HG02759 (cell line): ENCODE data around the gene RGS10.

Source experiments
- ATAC-seq: cut with Tn5 transposase; IDR thresholded peaks from one replicate; pipeline ENCODE4 v1.9.1; 2021; ENCODE audit warnings: mild to moderate bottlenecking, moderate library complexity; ENCODE audit not compliant: unreplicated experiment

The RGS10 gene

DNA sequence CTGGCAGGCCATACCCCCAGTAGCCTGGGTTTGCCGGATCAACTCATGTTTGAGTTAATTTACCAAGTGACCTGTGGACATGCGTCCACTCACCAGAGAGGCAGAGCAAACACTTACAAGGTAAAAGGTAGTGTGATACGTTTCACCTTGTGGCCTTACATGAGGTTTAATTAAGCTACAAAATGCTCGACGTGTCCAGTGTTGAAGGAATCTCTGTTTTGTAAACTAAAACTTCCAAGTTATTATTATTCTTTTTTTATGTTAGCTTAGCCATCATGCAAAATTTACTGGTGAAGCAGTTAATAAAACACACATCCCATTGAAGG, 42.9 kb downstream of the RGS10 start:
- no peak for ATAC-seq

DNA sequence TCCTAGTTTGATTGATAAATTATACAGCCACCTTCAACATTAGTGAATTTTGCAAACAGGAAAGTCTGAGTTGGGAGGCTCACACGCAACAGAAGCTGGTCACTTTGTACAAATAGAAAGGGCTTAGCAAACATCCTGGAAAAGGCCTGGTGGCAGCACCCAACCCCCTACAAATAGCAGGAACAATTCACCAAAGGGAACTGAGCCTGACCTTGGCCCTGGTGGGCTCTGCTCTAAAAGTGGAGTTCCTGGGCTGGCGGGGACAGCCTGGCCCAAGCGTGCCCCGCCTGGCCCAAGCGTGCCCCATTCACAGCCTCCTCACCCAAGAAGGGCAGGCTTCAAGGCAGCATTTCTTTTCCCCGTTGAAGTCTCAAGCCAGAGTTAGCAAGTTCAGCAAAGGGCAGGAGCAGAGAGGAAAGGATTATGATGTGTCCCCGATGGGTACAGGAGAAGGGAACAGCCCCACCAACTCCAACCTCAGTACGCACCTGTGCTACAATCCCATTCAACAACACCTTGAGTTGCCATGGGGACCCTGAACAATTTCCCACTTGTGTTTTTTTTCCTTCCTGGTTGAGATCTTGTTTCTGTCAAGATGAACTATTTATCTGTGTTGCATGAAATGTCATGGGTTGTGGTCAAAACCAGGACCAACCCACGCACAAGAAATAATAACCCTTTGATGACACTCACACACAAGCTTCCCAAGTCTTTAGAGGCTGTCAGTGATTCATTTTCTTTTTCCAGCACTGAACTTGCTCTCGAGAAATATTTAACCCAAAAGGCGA, 43.4 kb downstream of the RGS10 start:
- no peak for ATAC-seq

- no peak for ATAC-seq
Measured at GRCh38 chr10:119497243-119497642, 45.3 kb downstream of the RGS10 start.

DNA sequence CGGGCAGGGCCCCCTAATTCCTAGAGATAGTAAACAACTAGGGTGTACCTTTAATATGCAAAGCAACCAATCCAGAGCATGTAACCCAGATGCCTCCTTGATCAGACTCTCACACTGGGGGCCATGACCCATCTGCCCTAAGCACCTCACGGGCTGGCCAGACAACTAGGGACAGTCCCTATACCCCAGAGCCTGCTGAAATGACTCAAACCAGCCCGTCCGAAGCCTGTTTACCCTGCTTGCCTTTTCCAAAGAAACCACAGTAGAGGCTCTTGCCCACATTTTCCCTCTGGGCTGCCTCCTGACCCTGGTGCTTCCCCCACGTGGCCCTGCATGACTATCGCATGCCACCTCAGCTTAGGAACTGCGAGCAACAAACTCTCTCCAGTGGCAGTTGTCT, 46.2 kb downstream of the RGS10 start:
- peak; percentile 93 for ATAC-seq

DNA sequence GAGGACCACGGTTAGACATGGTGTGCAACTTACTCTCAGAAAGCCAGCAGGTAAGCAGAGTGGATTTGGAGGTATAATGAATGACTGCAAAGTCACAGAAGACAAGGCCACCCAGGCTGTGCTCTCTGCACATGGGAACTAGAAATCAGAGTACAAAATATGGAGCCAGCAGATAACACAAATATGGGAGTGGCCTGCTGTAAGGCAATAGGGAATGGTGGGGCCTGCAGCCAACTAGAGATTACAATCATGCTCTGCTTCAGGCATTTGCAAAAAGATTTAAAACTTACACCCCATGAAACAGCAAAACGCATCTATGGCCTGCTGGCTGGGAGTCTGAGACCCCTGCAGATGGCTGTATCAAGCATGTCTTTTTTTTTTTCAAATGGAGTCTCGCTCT, 47.0 kb downstream of the RGS10 start:
- no peak for ATAC-seq

DNA sequence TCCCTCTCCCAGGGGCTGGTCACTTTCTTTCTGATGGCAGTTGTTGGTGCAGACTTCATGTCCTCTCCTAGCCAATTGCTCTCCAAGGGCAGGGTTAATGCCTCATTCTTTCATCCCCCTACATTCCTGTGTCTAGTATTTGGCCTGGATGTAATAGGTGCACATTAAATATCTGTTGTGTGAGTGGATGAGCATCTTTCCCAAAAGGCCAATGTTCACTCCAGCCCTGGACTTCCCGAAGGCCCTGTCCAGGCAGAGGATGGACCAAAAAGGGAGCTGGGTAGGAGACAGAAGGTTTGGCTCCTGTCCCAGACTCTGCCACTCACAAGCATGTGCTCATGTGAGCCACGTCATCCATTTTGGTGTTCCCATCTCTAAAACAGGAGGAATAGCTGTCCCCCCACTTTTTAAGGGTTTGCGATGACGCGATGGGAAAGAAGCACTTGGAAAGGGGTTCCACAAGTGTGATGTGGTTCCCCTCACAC, 47.5 kb downstream of the RGS10 start:
- ATAC-seq: no peak

GRCh38 chr10:119494236-119495020, 48.1 kb downstream of the RGS10 start:
- ATAC-seq: no peak

DNA sequence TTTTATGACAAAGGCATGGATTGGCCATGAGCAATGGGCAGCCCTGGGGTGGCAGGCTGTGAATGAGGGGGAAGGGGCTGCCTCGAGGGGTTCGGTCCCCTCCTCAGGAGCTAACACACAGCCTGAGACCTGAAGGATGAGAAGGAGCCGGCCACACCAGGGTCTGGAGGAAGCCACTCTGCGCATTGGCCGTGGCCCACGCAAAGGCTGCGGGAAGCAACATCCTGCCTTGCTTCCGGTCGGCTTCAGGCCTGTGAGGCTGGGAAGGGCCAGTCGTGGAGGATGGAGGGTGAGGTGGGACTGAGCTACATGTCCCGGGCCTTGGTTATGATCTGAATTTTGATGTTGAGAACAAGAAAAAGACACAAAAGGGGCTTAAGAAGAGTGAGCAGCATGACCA, 49.4 kb downstream of the RGS10 start:
- ATAC-seq: no peak

DNA sequence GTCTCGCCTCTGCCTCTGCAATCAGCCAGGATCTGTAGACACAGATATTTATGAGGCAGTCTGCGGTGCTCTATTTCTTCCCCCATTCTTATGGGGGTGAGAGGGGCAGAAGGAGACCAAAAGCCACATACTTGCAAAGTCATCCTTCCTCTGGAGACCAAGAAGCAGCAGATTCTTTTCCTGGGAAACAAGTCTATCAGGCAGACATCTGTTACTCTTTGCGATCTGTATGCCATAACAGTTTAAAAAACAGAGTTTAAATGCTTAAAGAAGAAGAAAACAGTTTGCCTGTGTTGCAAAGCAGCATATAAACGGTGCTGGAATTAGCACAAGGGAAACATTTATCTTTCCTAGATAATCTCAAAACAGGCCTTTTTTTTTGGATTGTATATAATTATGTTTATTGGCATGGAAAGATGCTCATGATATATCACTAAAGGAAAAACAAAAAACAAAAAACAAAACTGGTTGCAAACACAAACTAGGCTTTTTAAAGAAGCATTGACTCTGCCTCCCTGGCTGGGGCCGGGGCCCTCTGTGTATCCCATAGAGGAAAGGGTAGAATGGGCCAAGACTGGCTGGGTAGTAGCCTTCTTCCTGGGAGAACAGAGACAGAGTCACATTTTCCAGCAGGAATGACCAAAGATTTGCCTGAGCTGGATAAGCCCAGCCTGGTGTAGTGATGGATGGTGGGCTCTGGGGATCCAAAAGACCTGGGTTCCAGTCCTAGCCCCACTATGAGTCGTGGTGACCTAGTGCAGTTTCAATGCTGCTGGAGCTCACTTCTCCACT, 50.4 kb downstream of the RGS10 start:
- no peak for ATAC-seq

- ATAC-seq: no peak
Measured at GRCh38 chr10:119489991-119490326, 52.6 kb downstream of the RGS10 start.

GRCh38 chr10:119488675-119489074, 53.8 kb downstream of the RGS10 start:
- no peak for ATAC-seq

DNA sequence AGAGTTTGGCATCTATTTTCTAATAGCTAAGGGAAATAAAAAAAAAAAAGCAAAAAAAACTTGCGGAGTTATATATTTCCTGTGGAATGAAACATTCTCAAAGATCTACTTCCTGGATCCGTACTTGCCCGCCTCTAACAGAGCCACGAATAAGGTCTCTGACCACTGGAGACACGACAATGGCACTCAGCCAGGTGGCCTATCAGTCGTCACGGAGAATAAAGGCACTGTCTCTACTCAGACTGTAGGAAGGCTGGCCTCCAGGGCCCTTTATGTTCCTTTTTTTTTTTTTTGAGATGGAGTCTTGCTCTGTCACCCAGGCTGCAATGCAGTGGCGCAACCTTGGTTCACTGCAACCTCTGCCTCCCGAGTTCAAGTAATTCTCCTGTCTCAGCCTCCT, 58.7 kb downstream of the RGS10 start:
- ATAC-seq: no peak

DNA sequence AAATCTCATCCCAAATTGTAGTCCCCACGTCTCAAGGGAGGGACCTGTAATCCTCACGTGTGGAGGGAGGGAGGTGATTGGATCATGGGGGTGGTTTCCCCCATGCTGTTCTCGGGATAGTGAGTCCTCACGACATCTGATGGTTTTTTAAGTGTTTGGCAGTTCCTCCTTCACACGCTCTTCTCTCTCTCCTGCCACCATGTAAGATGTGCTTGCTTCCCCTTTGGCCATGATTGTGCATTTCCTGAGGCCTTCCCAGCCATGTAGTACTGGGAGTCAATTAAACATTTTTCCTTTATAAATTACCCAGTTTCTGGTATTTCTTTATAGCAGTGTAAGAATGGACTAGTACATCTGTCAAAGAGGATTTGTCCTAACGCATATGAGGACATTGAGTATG, 59.5 kb downstream of the RGS10 start:
- ATAC-seq: no peak

- no peak for ATAC-seq
Measured at GRCh38 chr10:119481781-119482426, 60.6 kb downstream of the RGS10 start.

DNA sequence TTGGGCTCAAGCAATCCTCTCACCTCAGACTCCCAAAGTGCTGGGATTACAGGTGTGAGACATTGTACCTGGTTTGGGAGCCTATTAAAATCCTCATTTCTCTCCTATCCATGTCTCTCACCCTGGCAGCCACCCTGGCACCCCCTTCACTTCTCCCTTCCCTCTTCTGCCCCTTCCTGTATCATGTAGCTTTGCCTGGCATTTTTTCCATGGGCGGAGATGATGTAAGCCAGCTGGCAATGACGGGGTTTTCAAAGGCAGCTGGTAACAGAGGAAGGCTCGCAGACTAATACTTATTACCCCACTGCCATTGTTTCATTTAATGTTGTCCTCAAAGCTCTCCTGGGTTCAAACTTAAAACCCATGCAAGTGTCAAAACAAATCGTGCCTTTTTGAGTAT, 61.9 kb downstream of the RGS10 start:
- no peak for ATAC-seq

DNA sequence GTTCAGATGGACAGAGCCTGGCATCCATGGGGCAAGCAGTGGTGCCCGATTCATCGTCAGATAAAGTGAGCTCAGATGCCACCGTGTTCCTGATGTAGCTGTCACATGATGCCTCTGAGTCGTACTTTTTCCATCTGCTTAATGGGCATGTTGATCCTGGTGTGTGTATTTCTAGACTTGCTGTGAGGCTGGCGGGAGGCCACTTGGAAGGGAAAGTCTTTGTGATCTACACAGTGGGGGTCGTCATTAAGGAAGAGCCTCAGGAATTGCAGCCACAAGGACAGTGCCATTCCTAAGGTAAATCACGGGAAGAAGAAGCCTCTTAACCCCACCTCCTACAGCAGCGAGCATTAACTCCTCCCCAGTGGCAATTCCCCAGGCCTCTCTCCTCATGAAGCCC, 63.0 kb downstream of the RGS10 start:
- ATAC-seq: no peak

- no peak for ATAC-seq
Measured at GRCh38 chr10:119478811-119479341, 63.6 kb downstream of the RGS10 start.

- ATAC-seq: peak; percentile 90
Measured at GRCh38 chr10:119478111-119478802, 64.3 kb downstream of the RGS10 start.

DNA sequence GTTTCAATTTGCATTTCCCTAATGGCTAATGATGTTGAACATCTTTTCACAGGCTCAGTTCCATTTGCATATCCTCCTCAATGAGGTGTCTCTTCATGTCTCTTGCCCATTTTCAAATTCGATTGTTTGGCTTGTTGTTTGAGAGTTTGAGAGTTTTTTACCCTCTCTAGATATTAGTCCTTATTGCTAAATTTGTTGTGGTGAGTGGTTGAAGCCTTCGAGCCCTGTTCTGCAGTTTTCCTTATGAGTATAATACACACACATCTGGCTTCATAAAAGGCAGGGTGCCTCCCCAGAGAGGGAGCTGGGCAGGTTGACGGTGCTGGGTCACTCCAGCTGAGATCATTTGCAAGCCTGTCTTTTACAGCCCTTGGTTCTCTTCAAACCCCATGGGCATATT, 65.1 kb downstream of the RGS10 start:
- ATAC-seq: peak; percentile 69

DNA sequence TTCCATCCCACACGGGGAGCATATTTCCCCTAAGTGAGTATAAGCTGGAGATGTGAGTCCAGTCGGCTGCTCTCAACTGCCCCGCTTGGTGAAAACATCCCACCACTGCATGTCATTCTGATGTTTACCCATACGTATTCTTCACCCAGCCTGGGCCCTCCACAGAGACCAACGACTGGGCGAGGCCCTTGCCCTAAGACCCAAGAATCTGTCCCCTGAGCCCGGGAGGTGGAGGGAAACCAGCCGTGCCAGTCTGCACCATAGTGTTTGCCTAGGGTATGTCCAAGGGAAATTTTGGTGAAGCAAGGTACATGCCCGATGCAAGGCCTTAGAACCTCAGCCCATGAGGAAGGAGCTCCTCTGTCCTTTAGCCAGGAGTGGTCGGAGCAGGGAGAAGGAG, 67.9 kb downstream of the RGS10 start:
- ATAC-seq: no peak
